Measurements from ENCODE around the gene FOXP1.

FOXP1 gene

GRCh38 chr3:71262364-71263265 lies 320.9 kb downstream of the FOXP1 start:
- no peak for DNase-seq (ENCODE audit: low spot score)

- DNase-seq (ENCODE audit: low spot score), result no peak
Observed at GRCh38 chr3:71260782-71261181, 322.7 kb downstream of the FOXP1 start.

- no peak for DNase-seq (ENCODE audit: low spot score)
Observed at GRCh38 chr3:71258526-71258925, 325.0 kb downstream of the FOXP1 start.

- DNase-seq (ENCODE audit: low spot score), result peak; percentile 8
Observed at GRCh38 chr3:71258116-71258515, 325.4 kb downstream of the FOXP1 start.

- DNase-seq (ENCODE audit: low spot score), result no peak
Observed at GRCh38 chr3:71255498-71255897, 328.0 kb downstream of the FOXP1 start.

- DNase-seq (ENCODE audit: low spot score), result no peak
Observed at GRCh38 chr3:71254281-71255057, 329.1 kb downstream of the FOXP1 start.

GRCh38 chr3:71253169-71253568 lies 330.4 kb downstream of the FOXP1 start:
- no peak for DNase-seq (ENCODE audit: low spot score)

- DNase-seq (ENCODE audit: low spot score), result no peak
Observed at GRCh38 chr3:71252466-71252865, 331.1 kb downstream of the FOXP1 start.

GRCh38 chr3:71251156-71251775 lies 332.3 kb downstream of the FOXP1 start:
- no peak for DNase-seq (ENCODE audit: low spot score)

GRCh38 chr3:71250026-71250425 lies 333.5 kb downstream of the FOXP1 start:
- DNase-seq (ENCODE audit: low spot score), result no peak

- DNase-seq (ENCODE audit: low spot score), result no peak
Observed at GRCh38 chr3:71247958-71248335, 335.6 kb downstream of the FOXP1 start.

GRCh38 chr3:71247221-71247957 lies 336.1 kb downstream of the FOXP1 start:
- DNase-seq (ENCODE audit: low spot score), result peak; percentile 11

- no peak for DNase-seq (ENCODE audit: low spot score)
Observed at GRCh38 chr3:71245971-71246880, 337.3 kb downstream of the FOXP1 start.

- DNase-seq (ENCODE audit: low spot score), result no peak
Observed at GRCh38 chr3:71244826-71245488, 338.6 kb downstream of the FOXP1 start.

- no peak for DNase-seq (ENCODE audit: low spot score)
Observed at GRCh38 chr3:71244153-71244825, 339.2 kb downstream of the FOXP1 start.

GRCh38 chr3:71243229-71243628 lies 340.3 kb downstream of the FOXP1 start:
- DNase-seq (ENCODE audit: low spot score), result no peak

- no peak for DNase-seq (ENCODE audit: low spot score)
Observed at GRCh38 chr3:71241981-71242560, 341.5 kb downstream of the FOXP1 start.

- no peak for DNase-seq (ENCODE audit: low spot score)
Observed at GRCh38 chr3:71241246-71241901, 342.2 kb downstream of the FOXP1 start.

GRCh38 chr3:71240034-71240433 lies 343.5 kb downstream of the FOXP1 start:
- no peak for DNase-seq (ENCODE audit: low spot score)

Data from CD4-positive, alpha-beta T cell treated with Interleukin-2 at 100 ng/mL for 4 hours (primary cell).